ENCODE data around the gene F11R. TPM values are rescaled to one million over a fixed set of nuclear protein-coding genes. Genes with fewer than 3 reads are reported as not detected.

Gene F11R
- total and polyA plus RNA-seq, 2 of the 13 experiments (the other 11 are each of a cell fraction or from before 2014, with no cell fraction given) = 95.8 to 105 TPM

DNA sequence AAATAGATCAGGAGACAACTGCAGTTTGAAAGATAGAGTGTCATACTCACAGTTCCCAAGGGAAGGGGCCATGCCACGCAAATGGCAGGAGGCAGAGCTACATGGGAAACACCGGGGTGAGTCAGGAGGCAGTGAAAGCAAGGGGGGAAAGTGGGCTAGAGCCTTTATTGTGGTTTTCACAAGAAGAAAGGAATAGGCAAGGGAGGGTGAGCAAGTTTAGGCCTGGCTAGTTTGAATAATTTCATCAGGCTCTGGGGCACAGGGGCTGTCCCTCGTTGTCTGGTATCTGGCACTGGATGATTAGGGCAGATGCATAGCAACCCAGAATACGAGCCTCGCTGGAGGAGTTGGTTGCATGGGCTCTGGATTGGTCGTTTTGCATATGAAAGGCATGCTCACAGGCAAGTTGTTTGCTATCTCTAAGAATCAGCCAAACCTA, 49.3 kb downstream of the F11R start:
- DNase-seq (ENCODE audit: low spot score) = no peak
- no TSS peak for BruUV-seq (replicated peaks)
- 26% methylated on average over 6 of the region's 6 CpGs for WGBS (ENCODE audit: low lambda C conversion rate)
- no peaks in the 10 kb centered on the region for H3K9me3 ChIP-seq (ENCODE audit: low read length)
- no peaks in the 10 kb centered on the region; a peak in 1 of 5 replicates for H3K27me3 ChIP-seq (ENCODE audit: control insufficient read depth in 1 of 2, insufficient read depth in 2 of 2, low read length in 2 of 2)
- POLR2A ChIA-PET = no interaction called here
- in situ Hi-C loops (cut with HindIII; ENCODE audit: extremely low pct_ligation_motif_present, low pct_unique_long_range_greater_than_20kb) = no loop called here
- no peak for ATAC-seq
- no peak overlapping the region for H3K4me3 ChIP-seq (replicated peaks in 1 of 3; ENCODE audit: insufficient read depth in 1 of 3, low read depth in 2 of 3, low read length in 3 of 3)
- no peak for FAIRE-seq
- no peaks in the 10 kb centered on the region for H3K36me3 ChIP-seq (replicated peaks in 1 of 2; ENCODE audit: control insufficient read depth in 1 of 2, insufficient read depth in 2 of 2, low read length in 2 of 2)
- intact Hi-C loops (cut with micrococcal nuclease; ENCODE audit: unreplicated experiment) = no loop called here
- TF ChIP-seq ZNF256 (CRISPR knock-in tag; conservative IDR thresholded peaks at IDR 0.05) (no peak), RERE (CRISPR knock-in tag; IDR thresholded peaks at IDR 0.05; ENCODE audit: low read depth) (no peak), DR1 (CRISPR knock-in tag; IDR thresholded peaks at IDR 0.05) (no peak), ZFP82 (CRISPR knock-in tag; IDR thresholded peaks at IDR 0.05; ENCODE audit: borderline replicate concordance) (no peak), ZMYM4 (CRISPR knock-in tag; IDR thresholded peaks at IDR 0.05) (no peak), IRX3 (CRISPR knock-in tag; IDR thresholded peaks at IDR 0.05; ENCODE audit: borderline replicate concordance, low read depth) (no peak), FOSL2 (CRISPR knock-in tag; IDR thresholded peaks at IDR 0.05) (no peak)
- TF ChIP-seq, protein P1, sequence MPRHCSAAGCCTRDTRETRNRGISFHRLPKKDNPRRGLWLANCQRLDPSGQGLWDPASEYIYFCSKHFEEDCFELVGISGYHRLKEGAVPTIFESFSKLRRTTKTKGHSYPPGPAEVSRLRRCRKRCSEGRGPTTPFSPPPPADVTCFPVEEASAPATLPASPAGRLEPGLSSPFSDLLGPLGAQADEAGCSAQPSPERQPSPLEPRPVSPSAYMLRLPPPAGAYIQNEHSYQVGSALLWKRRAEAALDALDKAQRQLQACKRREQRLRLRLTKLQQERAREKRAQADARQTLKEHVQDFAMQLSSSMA (CRISPR knock-in tag; IDR thresholded peaks at IDR 0.05) = no peak
- CTCF ChIA-PET (ENCODE audit: low intra/inter-chr PET ratio, low total read pairs) = no interaction called here
- H3K27ac ChIP-seq (ENCODE audit: extremely low read length, insufficient read depth, low read length) = no peak overlapping the region
- H3K9ac ChIP-seq (ENCODE audit: insufficient read depth, low read depth, low read length) = no peak overlapping the region
- H3K79me2 ChIP-seq (ENCODE audit: insufficient read depth, low read length) = no peaks in the 10 kb centered on the region
- no peak overlapping the region for H3K4me2 ChIP-seq (ENCODE audit: low read depth, low read length)
- no peaks in the 10 kb centered on the region for H4K20me1 ChIP-seq (ENCODE audit: insufficient read depth, low read length)
- H2AFZ ChIP-seq (ENCODE audit: low read length) = no peak overlapping the region
- no peaks in the 10 kb centered on the region for H3K4me1 ChIP-seq (ENCODE audit: insufficient read depth, low read length)

Data from HepG2 (cell line).